Measurements from ENCODE around the gene PRKAR2A. TPM values are rescaled to one million over a fixed set of nuclear protein-coding genes. Genes with fewer than 3 reads are reported as not detected.
"Not testable (repeated sequence)": the region's sequence is repeated elsewhere in the genome, so short reads cannot be mapped to it uniquely, and the experiment has no call there.

The PRKAR2A gene
- total RNA-seq, 1 donor = 47.4 TPM

DNA sequence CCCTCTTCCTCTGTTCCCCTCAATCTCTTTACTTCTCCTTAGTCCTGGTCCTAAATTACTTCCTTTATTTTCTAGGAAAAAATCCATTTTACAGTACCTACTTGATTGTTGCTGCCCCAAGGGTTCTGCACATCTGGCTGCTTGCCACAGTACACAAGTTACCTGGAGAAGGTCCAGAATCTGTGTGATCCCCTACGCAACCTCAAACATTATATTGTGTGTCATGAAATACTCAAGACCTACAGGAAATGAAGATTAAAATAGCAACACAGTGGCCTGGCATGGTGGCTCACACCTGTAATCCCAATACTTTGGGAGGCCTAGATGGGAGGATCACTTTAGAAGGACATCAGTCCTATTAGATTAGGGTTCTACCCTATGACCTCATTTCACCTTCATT, 48.7 kb downstream of the PRKAR2A start:
- no peaks in the 10 kb centered on the region for H3K4me1 ChIP-seq (ENCODE audit: insufficient read depth, low read length)
- no peak overlapping the region for H2AFZ ChIP-seq (ENCODE audit: low read length)
- no peaks in the 10 kb centered on the region for H3K27me3 ChIP-seq (ENCODE audit: insufficient read depth, low read length)
- H3K27ac ChIP-seq (ENCODE audit: low read depth, low read length) = no peak overlapping the region
- no peak for DNase-seq (ENCODE audit: insufficient read length, low spot score, missing footprints)
- TF ChIP-seq, protein P1, sequence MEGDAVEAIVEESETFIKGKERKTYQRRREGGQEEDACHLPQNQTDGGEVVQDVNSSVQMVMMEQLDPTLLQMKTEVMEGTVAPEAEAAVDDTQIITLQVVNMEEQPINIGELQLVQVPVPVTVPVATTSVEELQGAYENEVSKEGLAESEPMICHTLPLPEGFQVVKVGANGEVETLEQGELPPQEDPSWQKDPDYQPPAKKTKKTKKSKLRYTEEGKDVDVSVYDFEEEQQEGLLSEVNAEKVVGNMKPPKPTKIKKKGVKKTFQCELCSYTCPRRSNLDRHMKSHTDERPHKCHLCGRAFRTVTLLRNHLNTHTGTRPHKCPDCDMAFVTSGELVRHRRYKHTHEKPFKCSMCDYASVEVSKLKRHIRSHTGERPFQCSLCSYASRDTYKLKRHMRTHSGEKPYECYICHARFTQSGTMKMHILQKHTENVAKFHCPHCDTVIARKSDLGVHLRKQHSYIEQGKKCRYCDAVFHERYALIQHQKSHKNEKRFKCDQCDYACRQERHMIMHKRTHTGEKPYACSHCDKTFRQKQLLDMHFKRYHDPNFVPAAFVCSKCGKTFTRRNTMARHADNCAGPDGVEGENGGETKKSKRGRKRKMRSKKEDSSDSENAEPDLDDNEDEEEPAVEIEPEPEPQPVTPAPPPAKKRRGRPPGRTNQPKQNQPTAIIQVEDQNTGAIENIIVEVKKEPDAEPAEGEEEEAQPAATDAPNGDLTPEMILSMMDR (IDR thresholded peaks at IDR 0.05; ENCODE audit: extremely low read depth, low read depth, low read length) = no peak
- H4K20me1 ChIP-seq (ENCODE audit: insufficient read depth, low read length) = no peaks in the 10 kb centered on the region
- peaks cover 4% of the 10 kb centered on the region for H3K79me2 ChIP-seq (ENCODE audit: insufficient read depth, low read length)
- H3K36me3 ChIP-seq (ENCODE audit: insufficient read depth, low read length) = no peaks in the 10 kb centered on the region
- H3K9me3 ChIP-seq (ENCODE audit: low read depth, low read length) = no peaks in the 10 kb centered on the region
- no peak overlapping the region for H3K4me2 ChIP-seq (ENCODE audit: insufficient read depth, low read length)
- H3K4me3 ChIP-seq (ENCODE audit: insufficient read depth, low read length) = no peak overlapping the region

DNA sequence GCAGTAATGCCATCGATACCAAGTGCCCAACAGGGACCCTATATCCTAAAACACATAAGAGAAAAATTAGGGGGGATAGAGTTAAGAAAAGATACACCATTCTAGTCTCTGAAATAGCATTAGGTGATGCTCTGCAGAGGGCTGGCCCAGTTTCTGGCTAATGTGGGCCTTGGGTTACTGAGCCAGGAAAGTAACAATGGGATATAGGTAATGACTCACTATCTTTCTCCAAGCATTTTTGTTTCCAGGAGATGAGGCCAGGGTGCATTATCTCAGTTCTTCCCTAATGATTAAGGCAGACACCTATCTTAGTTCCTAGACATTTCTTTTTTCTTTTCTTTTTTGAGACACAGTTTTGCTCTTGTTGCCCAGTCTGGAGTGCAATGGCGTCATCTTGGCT, 50.0 kb downstream of the PRKAR2A start:
- H4K20me1 ChIP-seq (ENCODE audit: insufficient read depth, low read length) = no peaks in the 10 kb centered on the region
- no peak overlapping the region for H3K27ac ChIP-seq (ENCODE audit: low read depth, low read length)
- no peak overlapping the region for H2AFZ ChIP-seq (ENCODE audit: low read length)
- no peaks in the 10 kb centered on the region for H3K36me3 ChIP-seq (ENCODE audit: insufficient read depth, low read length)
- TF ChIP-seq, protein P1 (IDR thresholded peaks at IDR 0.05; ENCODE audit: extremely low read depth, low read depth, low read length) = no peak
- H3K27me3 ChIP-seq (ENCODE audit: insufficient read depth, low read length) = no peaks in the 10 kb centered on the region
- H3K4me1 ChIP-seq (ENCODE audit: insufficient read depth, low read length) = no peaks in the 10 kb centered on the region
- no peak for DNase-seq (ENCODE audit: insufficient read length, low spot score, missing footprints)
- no peaks in the 10 kb centered on the region for H3K9me3 ChIP-seq (ENCODE audit: low read depth, low read length)
- H3K4me2 ChIP-seq (ENCODE audit: insufficient read depth, low read length) = no peak overlapping the region
- peaks cover 4% of the 10 kb centered on the region for H3K79me2 ChIP-seq (ENCODE audit: insufficient read depth, low read length)
- no peak overlapping the region for H3K4me3 ChIP-seq (ENCODE audit: insufficient read depth, low read length)

DNA sequence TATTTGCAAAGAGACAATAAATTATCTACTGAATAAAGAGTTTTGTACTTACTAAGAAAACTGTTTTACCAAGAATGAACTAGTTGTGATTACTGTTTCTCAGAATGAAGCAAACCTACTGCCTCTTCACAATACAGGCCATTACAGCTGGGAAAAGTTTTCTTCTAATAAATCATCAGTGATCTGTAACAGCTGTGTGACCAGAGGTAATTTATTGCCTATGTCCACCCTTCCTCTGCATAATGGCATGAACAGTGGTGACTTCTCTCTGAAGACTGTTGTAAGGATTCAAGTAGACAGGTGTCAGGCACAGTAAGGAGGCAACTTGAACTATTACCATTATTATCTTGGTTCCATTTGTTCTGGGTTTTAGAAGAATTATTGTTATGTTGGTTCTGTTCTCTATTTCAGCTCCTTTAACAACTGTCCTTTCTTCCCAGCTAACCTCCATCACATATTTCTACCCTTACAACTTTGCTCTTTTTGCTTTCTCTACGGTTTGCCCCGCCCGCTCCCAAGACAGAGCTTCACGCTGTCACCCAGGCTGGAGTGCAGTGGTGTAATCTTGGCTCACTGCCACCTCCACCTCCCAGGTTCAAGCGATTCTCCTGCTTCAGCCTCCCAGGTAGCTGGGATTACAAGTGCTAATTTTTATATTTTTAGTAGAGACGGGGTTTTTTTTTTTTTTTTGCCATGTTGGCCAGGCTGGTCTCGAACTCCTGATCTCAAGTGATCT, 51.5 kb downstream of the PRKAR2A start:
- Histone ChIP-seq H3K79me2 (ENCODE audit: insufficient read depth, low read length) (peaks cover 4% of the 10 kb centered on the region), H2AFZ (ENCODE audit: low read length) (no peak overlapping the region), H3K4me3 (ENCODE audit: insufficient read depth, low read length) (no peak overlapping the region), H3K4me1 (ENCODE audit: insufficient read depth, low read length) (no peaks in the 10 kb centered on the region), H3K27me3 (ENCODE audit: insufficient read depth, low read length) (no peaks in the 10 kb centered on the region), H3K36me3 (ENCODE audit: insufficient read depth, low read length) (no peaks in the 10 kb centered on the region), H4K20me1 (ENCODE audit: insufficient read depth, low read length) (no peaks in the 10 kb centered on the region), H3K9me3 (ENCODE audit: low read depth, low read length) (no peaks in the 10 kb centered on the region), H3K27ac (ENCODE audit: low read depth, low read length) (no peak overlapping the region), H3K4me2 (ENCODE audit: insufficient read depth, low read length) (no peak overlapping the region)
- no peak for DNase-seq (ENCODE audit: insufficient read length, low spot score, missing footprints)
- TF ChIP-seq, protein P1 (IDR thresholded peaks at IDR 0.05; ENCODE audit: extremely low read depth, low read depth, low read length) = no peak

DNA sequence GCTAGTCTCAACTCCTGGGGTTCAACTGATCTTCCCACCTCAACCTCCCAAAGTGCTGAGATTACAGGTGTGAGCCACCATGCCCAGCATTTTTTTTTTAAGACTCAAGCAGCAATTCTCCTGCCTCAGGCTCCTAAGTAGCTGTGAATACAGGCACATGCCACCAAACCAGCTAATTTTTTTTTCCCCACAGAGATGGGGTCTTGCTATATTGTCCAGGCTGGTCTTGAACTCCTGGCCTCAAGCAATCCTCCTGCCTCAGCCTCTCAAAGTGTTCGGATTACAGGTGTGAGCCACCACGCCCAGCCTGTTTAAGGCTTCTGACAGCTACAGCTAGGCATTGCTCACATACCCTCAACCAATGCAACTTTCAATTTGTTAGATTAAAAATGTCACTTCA, 54.2 kb downstream of the PRKAR2A start:
- not testable (repeated sequence) for H3K27ac ChIP-seq (ENCODE audit: low read depth, low read length); H4K20me1 ChIP-seq (ENCODE audit: insufficient read depth, low read length); DNase-seq (ENCODE audit: insufficient read length, low spot score, missing footprints); H3K27me3 ChIP-seq (ENCODE audit: insufficient read depth, low read length); H3K4me3 ChIP-seq (ENCODE audit: insufficient read depth, low read length); H3K4me2 ChIP-seq (ENCODE audit: insufficient read depth, low read length); H3K4me1 ChIP-seq (ENCODE audit: insufficient read depth, low read length); H2AFZ ChIP-seq (ENCODE audit: low read length); H3K9me3 ChIP-seq (ENCODE audit: low read depth, low read length); H3K36me3 ChIP-seq (ENCODE audit: insufficient read depth, low read length); H3K79me2 ChIP-seq (ENCODE audit: insufficient read depth, low read length)

Measured in osteoblast (primary cell).